T1000 (cell line): ENCODE results near the gene METTL14.
A peak's percentile ranks its signal among the peaks of the same experiment; 100 is the strongest.
"Not testable (repeated sequence)": the region's sequence is repeated elsewhere in the genome, so short reads cannot be mapped to it uniquely, and the experiment has no call there.

ENCODE experiments used
- DNase-seq: peaks from one replicate; lab custom pipeline; 2025; ENCODE audit warnings: mixed read lengths; lab: John Stamatoyannopoulos, UW

Gene METTL14

GRCh38 chr4:118684873-118685811 lies at the start of gene METTL14:
METTL14 (plus strand) TSS chr4:118685392; CDS start chr4:118685535, 143 bp downstream.
- DNase-seq = peak; percentile 91

GRCh38 chr4:118636126-118636525 lies 49.1 kb upstream of the METTL14 start:
- not testable (repeated sequence) for DNase-seq

GRCh38 chr4:118664665-118665064 lies 20.5 kb upstream of the METTL14 start:
- peak; percentile 4 for DNase-seq

GRCh38 chr4:118669220-118669619 lies 16.0 kb upstream of the METTL14 start:
- DNase-seq = peak; percentile 59

- DNase-seq = not testable (repeated sequence)
Observed at GRCh38 chr4:118670968-118671367, 14.2 kb upstream of the METTL14 start.

GRCh38 chr4:118676128-118676527 lies 9.1 kb upstream of the METTL14 start:
- no peak for DNase-seq

- DNase-seq = no peak
Observed at GRCh38 chr4:118680808-118681207, 4.4 kb upstream of the METTL14 start.

- DNase-seq = no peak
Observed at GRCh38 chr4:118682928-118683327, 2.3 kb upstream of the METTL14 start.

GRCh38 chr4:118683513-118683912 lies 1.7 kb upstream of the METTL14 start:
- DNase-seq = no peak

GRCh38 chr4:118703118-118703517 lies 17.9 kb downstream of the METTL14 start:
- no peak for DNase-seq

GRCh38 chr4:118711052-118711451 lies 25.9 kb downstream of the METTL14 start:
- no peak for DNase-seq

GRCh38 chr4:118712872-118713271 lies 27.7 kb downstream of the METTL14 start:
- no peak for DNase-seq

- DNase-seq = no peak
Observed at GRCh38 chr4:118714682-118715081, 29.5 kb downstream of the METTL14 start.

- no peak for DNase-seq
Observed at GRCh38 chr4:118716304-118716703, 31.1 kb downstream of the METTL14 start.

- no peak for DNase-seq
Observed at GRCh38 chr4:118718511-118719170, 33.4 kb downstream of the METTL14 start.

GRCh38 chr4:118721752-118722151 lies 36.6 kb downstream of the METTL14 start:
- no peak for DNase-seq

GRCh38 chr4:118723369-118723768 lies 38.2 kb downstream of the METTL14 start:
- DNase-seq = no peak

GRCh38 chr4:118727360-118727759 lies 42.2 kb downstream of the METTL14 start:
- DNase-seq = no peak

GRCh38 chr4:118729287-118730286 lies 44.4 kb downstream of the METTL14 start:
- no peak for DNase-seq

- DNase-seq = no peak
Observed at GRCh38 chr4:118730683-118731082, 45.5 kb downstream of the METTL14 start.

GRCh38 chr4:118732591-118733330 lies 47.6 kb downstream of the METTL14 start:
- no peak for DNase-seq
